HepG2 (cell line): Measurements from ENCODE around the gene GPM6B.

Source experiments
- CEBPB ChIP-seq: IDR thresholded peaks from 2 replicates; pipeline ENCODE4 v1.6.1; 2011; ENCODE audit warnings: low read depth, low read length, improper control_type of control experiment, borderline replicate concordance
- MTA1 ChIP-seq: sonication (generic); formaldehyde crosslinking; IDR thresholded peaks from 2 replicates; pipeline ENCODE4 v1.4.0; 2020; ENCODE audit warnings: missing genetic modification reagents, mild to moderate bottlenecking, borderline replicate concordance
- NFE2L1 ChIP-seq: sonication (generic); formaldehyde crosslinking; IDR thresholded peaks from 2 replicates; pipeline ENCODE4 v1.4.0; 2020; ENCODE audit warnings: missing genetic modification reagents, mild to moderate bottlenecking, borderline replicate concordance
- RAD51 ChIP-seq: fragments of 450-650 bp; IDR thresholded peaks from 2 replicates; pipeline ENCODE4 v1.6.1; 2016; ENCODE audit warnings: borderline replicate concordance
- ZNF121 ChIP-seq: sonication (generic); formaldehyde crosslinking; IDR thresholded peaks from 2 replicates; pipeline ENCODE4 v1.5.0; 2020; ENCODE audit warnings: mild to moderate bottlenecking, missing genetic modification reagents
- ZNF34 ChIP-seq: sonication (generic); formaldehyde crosslinking; IDR thresholded peaks from 2 replicates; pipeline ENCODE4 v1.4.0; 2020; ENCODE audit warnings: mild to moderate bottlenecking, missing genetic modification reagents, borderline replicate concordance
- ZNF546 ChIP-seq: sonication (generic); formaldehyde crosslinking; conservative IDR thresholded peaks from 2 replicates; pipeline ENCODE4 v1.8.1; 2023; ENCODE audit warnings: mild to moderate bottlenecking, missing genetic modification reagents
- ZNF766 ChIP-seq: sonication (generic); formaldehyde crosslinking; IDR thresholded peaks from 2 replicates; pipeline ENCODE4 v1.5.0; 2020; ENCODE audit warnings: missing genetic modification reagents, borderline replicate concordance

- TF ChIP-seq ZNF766 (CRISPR knock-in tag), result no peak
- TF ChIP-seq ZNF546, result no peak
- no peak for TF ChIP-seq ZNF34 (CRISPR knock-in tag)
- no peak for TF ChIP-seq CEBPB
- no peak for TF ChIP-seq MTA1 (CRISPR knock-in tag)
- no peak for TF ChIP-seq NFE2L1
- no peak for TF ChIP-seq ZNF121 (CRISPR knock-in tag)
- no peak for TF ChIP-seq RAD51
These were observed 13.1 kb upstream of the GPM6B start for GRCh38 chrX:13829983-13830382.
